HepG2 (cell line): Measurements from ENCODE around the gene CFAP45. TPM values are rescaled to one million over a fixed set of nuclear protein-coding genes. Genes with fewer than 3 reads are reported as not detected.

Experiments
- ATAC-seq: fragments of 200-7000 bp; cut with Tn5 transposase; 3 replicates; pipeline ENCODE4 v1.9.1; 2020; ENCODE audit warnings: mild to moderate bottlenecking, moderate library complexity
- BruUV-seq: library from RNA; stranded (reverse); fragments of 400-500 nt; replicated peaks from 2 replicates; lab custom pipeline; 2021; lab: Mats Ljungman, UMichigan
- CTCF ChIA-PET: fragments of 300-600 bp; formaldehyde crosslinking; extraction: SDS; loops from one replicate; lab custom pipeline; 2021; ENCODE audit warnings: low total read pairs, inconsistent platforms, low intra/inter-chr PET ratio; lab: Yijun Ruan, JAX
- POLR2A ChIA-PET: fragments of 350-600 bp; sonication (Branson Sonifier 250); formaldehyde crosslinking; loops from one replicate; lab custom pipeline; 2020; ENCODE audit warnings: antibody characterized with exemption, inconsistent platforms; lab: Yijun Ruan, JAX
- DNase-seq: peaks from one replicate; pipeline ENCODE4 v3.0.0-alpha.2; 2015; ENCODE audit warnings: low spot score
- FAIRE-seq: peaks from 3 replicates; lab custom pipeline; 2011; peaks lifted over from hg19 to GRCh38; lab: Jason Lieb, UNC
- H2AFZ ChIP-seq: one replicate; pipeline ENCODE4 v1.6.1; 2011; ENCODE audit warnings: low read length, inconsistent platforms
- H3K27ac ChIP-seq: fragments of 300-600 bp; 3 replicates; pipeline ENCODE4 v1.8.0; 2011; ENCODE audit warnings: mixed run types, mild to moderate bottlenecking, mixed read lengths, low read length, inconsistent platforms; ENCODE audit not compliant: insufficient read depth; ENCODE audit errors: extremely low read length
- H3K27me3 ChIP-seq, 2 experiments: fragments of 200-600 bp in 1 of 2; 2 replicates in 1 of 2; 3 replicates in 1 of 2; pipeline versions ENCODE4 v1.6.0 to v1.8.0; 2011; ENCODE audit warnings: low read length in 2 of 2, mild to moderate bottlenecking in 2 of 2, moderate library complexity in 2 of 2, inconsistent platforms in 1 of 2; ENCODE audit not compliant: insufficient read depth in 2 of 2, control insufficient read depth in 1 of 2
- H3K36me3 ChIP-seq, 2 experiments: fragments of 200-600 bp in 1 of 2; replicated peaks in 1 of 2; 2 replicates in 1 of 2; 3 replicates in 1 of 2; pipeline versions ENCODE4 v1.5.1 to v1.8.0; 2011; ENCODE audit warnings: low read length in 2 of 2, inconsistent platforms in 1 of 2; ENCODE audit not compliant: insufficient read depth in 2 of 2, control insufficient read depth in 1 of 2
- H3K4me1 ChIP-seq: 2 replicates; pipeline ENCODE4 v1.5.1; 2012; ENCODE audit warnings: low read length, inconsistent platforms; ENCODE audit not compliant: insufficient read depth
- H3K4me2 ChIP-seq: 2 replicates; pipeline ENCODE4 v1.6.0; 2011; ENCODE audit warnings: low read depth, low read length, inconsistent platforms
- H3K4me3 ChIP-seq, 3 experiments: fragments of 200-600 bp in 1 of 3; sonication (generic), shearing (Covaris generic) in 1 of 3; replicated peaks in 1 of 3; 2 replicates each; pipeline ENCODE4 v1.5.1; 2011 to 2016; ENCODE audit warnings: low read length in 3 of 3, inconsistent platforms in 2 of 3, low read depth in 2 of 3, mild to moderate bottlenecking in 2 of 3, control low read depth in 1 of 3, mixed read lengths in 1 of 3; ENCODE audit not compliant: insufficient read depth in 1 of 3
- H3K79me2 ChIP-seq: one replicate; pipeline ENCODE4 v1.6.1; 2011; ENCODE audit warnings: low read length, inconsistent platforms; ENCODE audit not compliant: insufficient read depth
- H3K9ac ChIP-seq: 2 replicates; pipeline ENCODE4 v1.6.0; 2011; ENCODE audit warnings: mild to moderate bottlenecking, low read depth, low read length, inconsistent platforms; ENCODE audit not compliant: insufficient read depth
- H3K9me3 ChIP-seq: 2 replicates; pipeline ENCODE4 v1.5.1; 2012; ENCODE audit warnings: mild to moderate bottlenecking, low read length
- H4K20me1 ChIP-seq: 2 replicates; pipeline ENCODE4 v1.6.0; 2011; ENCODE audit warnings: inconsistent platforms, mild to moderate bottlenecking, low read length, moderate library complexity; ENCODE audit not compliant: insufficient read depth
- BORCS8-MEF2B ChIP-seq: sonication (generic); formaldehyde crosslinking; IDR thresholded peaks from 2 replicates; pipeline ENCODE4 v1.8.0; 2022; ENCODE audit warnings: mild to moderate bottlenecking, missing genetic modification reagents
- ETS1 ChIP-seq: sonication (generic); formaldehyde crosslinking; IDR thresholded peaks from 2 replicates; pipeline ENCODE4 v1.4.0; 2020; ENCODE audit warnings: missing genetic modification reagents
- KDM5B ChIP-seq: sonication (generic); formaldehyde crosslinking; IDR thresholded peaks from 2 replicates; pipeline ENCODE4 v1.4.0; 2020; ENCODE audit warnings: missing genetic modification reagents, mild to moderate bottlenecking, borderline replicate concordance
- MXD3 ChIP-seq: IDR thresholded peaks from 2 replicates; pipeline ENCODE4 v1.6.1; 2016; ENCODE audit warnings: mild to moderate bottlenecking, missing biosample characterization, missing genetic modification reagents
- MYNN ChIP-seq: sonication (generic); formaldehyde crosslinking; IDR thresholded peaks from 2 replicates; pipeline ENCODE4 v1.4.0; 2020; ENCODE audit warnings: mild to moderate bottlenecking, low read depth, missing genetic modification reagents
- POLR2A ChIP-seq, 2 experiments: IDR thresholded peaks; 2 replicates each; pipeline ENCODE4 v1.6.1; 2011; ENCODE audit warnings: low read depth in 2 of 2, low read length in 2 of 2, mild to moderate bottlenecking in 1 of 2, moderate library complexity in 1 of 2; ENCODE audit not compliant: insufficient read depth in 1 of 2
- PRDM10 ChIP-seq: sonication (generic); formaldehyde crosslinking; IDR thresholded peaks from 2 replicates; pipeline ENCODE4 v1.4.0; 2020; ENCODE audit warnings: low read depth, missing genetic modification reagents
- SMYD3 ChIP-seq: sonication (generic); formaldehyde crosslinking; IDR thresholded peaks from 2 replicates; pipeline ENCODE4 v1.8.1; 2023; ENCODE audit warnings: mild to moderate bottlenecking, missing genetic modification reagents
- ZNF260 ChIP-seq: sonication (generic); formaldehyde crosslinking; IDR thresholded peaks from 2 replicates; pipeline ENCODE4 v1.4.0; 2020; ENCODE audit warnings: missing genetic modification reagents, low read depth, mild to moderate bottlenecking, borderline replicate concordance
- ZNF746 ChIP-seq: sonication (generic); formaldehyde crosslinking; IDR thresholded peaks from 2 replicates; pipeline ENCODE4 v1.8.0; 2022; ENCODE audit warnings: mild to moderate bottlenecking, missing genetic modification reagents
- WGBS: methylation state at CpG from one replicate; pipeline ENCODE4 v1.1.6; 2017; ENCODE audit warnings: low lambda C conversion rate; 5-methylcytosine and 5-hydroxymethylcytosine counted together
- in situ Hi-C: cut with HindIII; loops from 2 replicates; pipeline ENCODE4 v1.10.0; 2017; ENCODE audit warnings: low pct_unique_long_range_greater_than_20kb; ENCODE audit not compliant: extremely low pct_ligation_motif_present
- intact Hi-C: fragments of 100-400 bp; cut with micrococcal nuclease; formaldehyde crosslinking; loops from one replicate; pipeline ENCODE4 v1.10.0; 2022; ENCODE audit not compliant: unreplicated experiment
- polyA plus RNA-seq, 8 experiments: library from polyadenylated mRNA; depleted of rRNA in 3 of 8; stranded (reverse) in 7 of 8; unstranded in 1 of 8; fragments of >200 nt; fragmentation: Illumina TruSeq in 4 of 8; extraction: Trizol in 4 of 8; gene quantifications; 2 replicates each; pipeline versions ENCODE4 v1.2.1 to v1.2.3, GENCODE V29; 2011 to 2016; ENCODE audit warnings: low read depth in 4 of 8, missing spikeins in 1 of 8, mixed read lengths in 1 of 8; ENCODE audit not compliant: insufficient read depth in 1 of 8
- total RNA-seq, 5 experiments: library from RNA; depleted of rRNA; stranded (reverse); fragments of >200 nt; fragmentation: Illumina TruSeq; extraction: Trizol; gene quantifications; 2 replicates each; pipeline ENCODE4 v1.2.3, GENCODE V29; 2016; ENCODE audit warnings: low read depth in 1 of 5

CFAP45 gene
- total and polyA plus RNA-seq, 2 of the 13 experiments (the other 11 are each of a cell fraction or from before 2014, with no cell fraction given), result not detected

GRCh38 chr1:159831412-159832141 is 68.4 kb downstream of the CFAP45 start:
- H3K36me3 ChIP-seq, result no peaks in the 10 kb centered on the region
- in situ Hi-C loops, result no loop called here
- no peak overlapping the region for H3K4me3 ChIP-seq
- no peak for DNase-seq
- WGBS, result 18% methylated on average over 7 of the region's 7 CpGs
- H3K27me3 ChIP-seq, result peaks cover 3 to 12% of the 10 kb centered on the region in 2 experiments; a peak in 4 of 5 replicates
- H3K4me2 ChIP-seq, result no peak overlapping the region
- CTCF ChIA-PET, result no interaction called here
- intact Hi-C loops, result no loop called here
- no peak for ATAC-seq
- TF ChIP-seq POLR2A (IDR thresholded peaks at IDR 0.05; ENCODE audit: insufficient read depth in 1 of 2, low read depth in 2 of 2, low read length in 2 of 2) (no peak), MXD3 (no peak), MYNN (no peak), ZNF746 (no peak), KDM5B (CRISPR knock-in tag) (no peak), PRDM10 (CRISPR knock-in tag) (no peak), ZNF260 (CRISPR knock-in tag) (no peak), ETS1 (no peak), BORCS8-MEF2B (CRISPR knock-in tag) (no peak), SMYD3 (no peak)
- no peaks in the 10 kb centered on the region for H3K4me1 ChIP-seq
- H2AFZ ChIP-seq, result no peak overlapping the region
- no peaks in the 10 kb centered on the region for H4K20me1 ChIP-seq
- no peak overlapping the region for H3K9ac ChIP-seq
- no TSS peak for BruUV-seq
- no peak for FAIRE-seq
- H3K27ac ChIP-seq, result no peak overlapping the region
- no peaks in the 10 kb centered on the region for H3K9me3 ChIP-seq
- H3K79me2 ChIP-seq, result no peaks in the 10 kb centered on the region
- POLR2A ChIA-PET, result no interaction called here
